Endodermal cell (in vitro differentiated cells): ENCODE measurements around the gene ATP9A. TPM values are rescaled to one million over a fixed set of nuclear protein-coding genes. Genes with fewer than 3 reads are reported as not detected.

Experiments
- DNase-seq: peaks from one replicate; pipeline ENCODE4 v3.0.0-alpha.2; 2017
- H3K27ac ChIP-seq: 2 replicates; pipeline ENCODE4 v1.5.1; 2013; ENCODE audit warnings: mild to moderate bottlenecking, low read depth, low read length, moderate library complexity
- H3K27me3 ChIP-seq: 2 replicates; pipeline ENCODE4 v1.6.1; 2013; ENCODE audit warnings: mild to moderate bottlenecking, low read length, moderate library complexity; ENCODE audit not compliant: insufficient read depth, control insufficient read depth, poor library complexity, severe bottlenecking
- H3K36me3 ChIP-seq: 2 replicates; pipeline ENCODE4 v1.7.0; 2013; ENCODE audit warnings: mild to moderate bottlenecking, low read length, moderate library complexity; ENCODE audit not compliant: control insufficient read depth, insufficient read depth
- H3K4me1 ChIP-seq: one replicate; pipeline ENCODE4 v1.7.0; 2013; ENCODE audit warnings: low read length; ENCODE audit not compliant: control insufficient read depth, insufficient read depth
- H3K4me3 ChIP-seq: 2 replicates; pipeline ENCODE4 v1.5.1; 2013; ENCODE audit warnings: mild to moderate bottlenecking, low read length, moderate library complexity
- H3K9ac ChIP-seq: 2 replicates; pipeline ENCODE4 v1.6.1; 2013; ENCODE audit warnings: mild to moderate bottlenecking, low read length, moderate library complexity; ENCODE audit not compliant: poor library complexity, severe bottlenecking; ENCODE audit errors: extremely low read depth
- H3K9me3 ChIP-seq: 2 replicates; pipeline ENCODE4 v1.6.1; 2013; ENCODE audit warnings: mild to moderate bottlenecking, low read length, moderate library complexity; ENCODE audit not compliant: control insufficient read depth
- H3K27ac Mint-ChIP-seq: 2 replicates; pipeline ENCODE4 v1.8.0; 2020; ENCODE audit warnings: mixed read lengths
- H3K27me3 Mint-ChIP-seq: 2 replicates; pipeline ENCODE4 v1.8.0; 2021; ENCODE audit warnings: mild to moderate bottlenecking, mixed read lengths; ENCODE audit not compliant: insufficient read depth
- H3K36me3 Mint-ChIP-seq: 2 replicates; pipeline ENCODE4 v1.8.0; 2020; ENCODE audit warnings: low read depth, mixed read lengths
- H3K4me1 Mint-ChIP-seq: 2 replicates; pipeline ENCODE4 v1.8.0; 2020; ENCODE audit warnings: mixed read lengths
- H3K4me3 Mint-ChIP-seq: 2 replicates; pipeline ENCODE4 v1.8.0; 2020; ENCODE audit warnings: mild to moderate bottlenecking, moderate library complexity, mixed read lengths
- H3K9me3 Mint-ChIP-seq: 2 replicates; pipeline ENCODE4 v1.8.0; 2020; ENCODE audit warnings: mild to moderate bottlenecking, mixed read lengths
- WGBS, 2 experiments: methylation state at CpG; one replicate each; pipeline versions ENCODE4 v1.1.5 to v1.1.7; 2013; ENCODE audit warnings: missing lambda C conversion rate in 2 of 2, mixed read lengths in 1 of 2; ENCODE audit not compliant: insufficient coverage in 1 of 2, insufficient read length in 1 of 2; 5-methylcytosine and 5-hydroxymethylcytosine counted together
- total RNA-seq, 2 donors: library from RNA; stranded (reverse); fragmentation: NEBNext Ultra II Directional in 1 of 2; extraction: Animal tissue kit (Norgen Biotek cat#: 25700) in 1 of 2; gene quantifications; 2 replicates in 1 of 2; 3 replicates in 1 of 2; pipeline ENCODE4 v1.2.1, GENCODE V29; 2021
- TF ChIP-seq, protein P1 (sequence below): fragments of 200-600 bp; sonication (generic); conservative IDR thresholded peaks from 2 replicates; pipeline ENCODE4 v1.5.0; 2021; ENCODE audit warnings: antibody characterized with exemption, mild to moderate bottlenecking

ATP9A gene
- total RNA-seq, 2 donors from 2014 or later = 26.7 to 27.9 TPM

DNA sequence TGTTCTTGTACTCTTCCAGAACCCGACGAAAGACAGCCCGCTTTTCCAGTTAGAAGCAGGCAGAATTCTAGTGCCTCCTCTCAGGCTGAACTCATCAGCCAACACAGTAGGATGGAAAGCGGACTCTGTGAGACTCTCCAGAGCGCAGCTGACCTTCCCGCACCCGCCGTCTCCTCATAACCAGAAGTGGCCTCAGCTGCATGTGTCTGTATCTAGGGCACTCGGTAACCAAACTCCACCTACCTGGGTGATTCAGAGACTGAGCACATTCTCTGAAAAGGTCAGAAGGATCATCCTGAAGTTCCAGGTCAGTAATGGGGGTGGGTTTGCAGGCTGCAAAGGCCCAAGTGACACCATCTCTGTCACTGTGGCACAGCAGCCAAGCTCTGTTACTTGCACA is 158.9 kb downstream of the ATP9A start:
- TF ChIP-seq, protein P1, sequence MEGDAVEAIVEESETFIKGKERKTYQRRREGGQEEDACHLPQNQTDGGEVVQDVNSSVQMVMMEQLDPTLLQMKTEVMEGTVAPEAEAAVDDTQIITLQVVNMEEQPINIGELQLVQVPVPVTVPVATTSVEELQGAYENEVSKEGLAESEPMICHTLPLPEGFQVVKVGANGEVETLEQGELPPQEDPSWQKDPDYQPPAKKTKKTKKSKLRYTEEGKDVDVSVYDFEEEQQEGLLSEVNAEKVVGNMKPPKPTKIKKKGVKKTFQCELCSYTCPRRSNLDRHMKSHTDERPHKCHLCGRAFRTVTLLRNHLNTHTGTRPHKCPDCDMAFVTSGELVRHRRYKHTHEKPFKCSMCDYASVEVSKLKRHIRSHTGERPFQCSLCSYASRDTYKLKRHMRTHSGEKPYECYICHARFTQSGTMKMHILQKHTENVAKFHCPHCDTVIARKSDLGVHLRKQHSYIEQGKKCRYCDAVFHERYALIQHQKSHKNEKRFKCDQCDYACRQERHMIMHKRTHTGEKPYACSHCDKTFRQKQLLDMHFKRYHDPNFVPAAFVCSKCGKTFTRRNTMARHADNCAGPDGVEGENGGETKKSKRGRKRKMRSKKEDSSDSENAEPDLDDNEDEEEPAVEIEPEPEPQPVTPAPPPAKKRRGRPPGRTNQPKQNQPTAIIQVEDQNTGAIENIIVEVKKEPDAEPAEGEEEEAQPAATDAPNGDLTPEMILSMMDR = no peak
- no peak for DNase-seq
- H3K9ac ChIP-seq = no peak overlapping the region
- no peak overlapping the region for H3K4me3 Mint-ChIP-seq
- 96 to 98% methylated on average over 9 of the region's 9 CpGs for WGBS, 2 experiments
- H3K36me3 Mint-ChIP-seq = peaks cover 50% of the 10 kb centered on the region
- no peak overlapping the region for H3K4me3 ChIP-seq
- no peaks in the 10 kb centered on the region for H3K27me3 ChIP-seq
- H3K27me3 Mint-ChIP-seq = no peaks in the 10 kb centered on the region
- H3K9me3 Mint-ChIP-seq = no peaks in the 10 kb centered on the region
- H3K27ac ChIP-seq = no peak overlapping the region
- H3K4me1 Mint-ChIP-seq = no peaks in the 10 kb centered on the region
- no peaks in the 10 kb centered on the region for H3K9me3 ChIP-seq
- peaks cover 7% of the 10 kb centered on the region for H3K36me3 ChIP-seq
- H3K27ac Mint-ChIP-seq = no peak overlapping the region
- no peaks in the 10 kb centered on the region for H3K4me1 ChIP-seq

DNA sequence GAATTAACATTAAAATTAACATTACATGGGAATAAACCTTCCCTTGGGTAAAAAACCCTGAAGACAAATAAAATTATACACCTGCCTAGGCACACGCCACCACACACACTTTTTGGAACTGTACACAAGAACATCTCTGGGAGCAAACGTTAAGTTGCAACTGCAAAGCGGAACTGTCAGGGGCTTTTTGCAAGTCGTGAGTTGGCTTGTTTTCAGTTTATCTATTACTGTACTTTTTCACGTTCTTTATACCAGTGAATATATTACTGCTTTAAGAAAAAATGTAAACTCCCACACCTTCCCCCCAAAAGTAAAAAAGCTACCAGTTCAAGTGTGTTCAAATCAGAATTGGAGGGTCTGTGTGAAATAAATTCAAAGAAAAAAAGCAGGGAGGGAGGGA is 160.1 kb downstream of the ATP9A start:
- Mint-ChIP-seq H3K36me3 (peaks cover 51% of the 10 kb centered on the region), H3K4me1 (no peaks in the 10 kb centered on the region), H3K27ac (no peak overlapping the region), H3K4me3 (no peak overlapping the region), H3K27me3 (no peaks in the 10 kb centered on the region), H3K9me3 (no peaks in the 10 kb centered on the region)
- TF ChIP-seq, protein P1 = no peak
- Histone ChIP-seq H3K4me1 (no peaks in the 10 kb centered on the region), H3K27me3 (no peaks in the 10 kb centered on the region), H3K27ac (no peak overlapping the region), H3K4me3 (no peak overlapping the region), H3K9ac (no peak overlapping the region), H3K36me3 (peaks cover 8% of the 10 kb centered on the region), H3K9me3 (no peaks in the 10 kb centered on the region)
- WGBS, 2 experiments = 94 to 100% methylated on average over 4 to 5 of the region's 5 CpGs
- no peak for DNase-seq

DNA sequence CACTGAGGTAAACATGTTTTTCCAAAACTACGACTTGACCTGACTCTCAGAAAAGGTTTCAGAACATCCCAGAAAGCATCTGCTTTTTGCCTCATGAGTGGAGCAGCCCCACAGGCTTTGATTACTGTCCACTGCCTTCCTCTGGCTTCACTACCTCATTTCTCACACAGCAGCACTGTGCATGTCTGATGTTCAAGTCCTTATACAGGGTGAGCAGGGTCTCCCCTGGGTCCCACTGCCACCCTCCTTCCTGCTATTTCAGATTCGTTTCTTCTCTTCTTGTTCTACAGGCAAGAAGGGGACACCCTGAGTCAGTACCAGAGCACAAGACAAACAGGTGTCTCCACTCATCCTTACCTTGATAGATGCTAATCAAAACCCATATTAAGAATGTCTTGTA is 161.0 kb downstream of the ATP9A start:
- H3K9me3 Mint-ChIP-seq = no peaks in the 10 kb centered on the region
- Histone ChIP-seq H3K27me3 (no peaks in the 10 kb centered on the region), H3K36me3 (peaks cover 8% of the 10 kb centered on the region), H3K27ac (no peak overlapping the region), H3K9ac (no peak overlapping the region), H3K4me3 (no peak overlapping the region), H3K4me1 (no peaks in the 10 kb centered on the region), H3K9me3 (no peaks in the 10 kb centered on the region)
- H3K4me1 Mint-ChIP-seq = no peaks in the 10 kb centered on the region
- no peak overlapping the region for H3K4me3 Mint-ChIP-seq
- 67 to 78% methylated on average over 1 to 2 of the region's 2 CpGs for WGBS, 2 experiments
- H3K27ac Mint-ChIP-seq = peak overlapping the region; percentile 67
- TF ChIP-seq, protein P1 = peak; percentile 28
- no peak for DNase-seq
- H3K27me3 Mint-ChIP-seq = no peaks in the 10 kb centered on the region
- H3K36me3 Mint-ChIP-seq = peaks cover 43% of the 10 kb centered on the region
